ENCODE results near the gene MEIS2. TPM values are rescaled to one million over a fixed set of nuclear protein-coding genes. Genes with fewer than 3 reads are reported as not detected.

MEIS2 gene
- polyA plus RNA-seq, 1 donor from 2014 or later, result not detected

DNA sequence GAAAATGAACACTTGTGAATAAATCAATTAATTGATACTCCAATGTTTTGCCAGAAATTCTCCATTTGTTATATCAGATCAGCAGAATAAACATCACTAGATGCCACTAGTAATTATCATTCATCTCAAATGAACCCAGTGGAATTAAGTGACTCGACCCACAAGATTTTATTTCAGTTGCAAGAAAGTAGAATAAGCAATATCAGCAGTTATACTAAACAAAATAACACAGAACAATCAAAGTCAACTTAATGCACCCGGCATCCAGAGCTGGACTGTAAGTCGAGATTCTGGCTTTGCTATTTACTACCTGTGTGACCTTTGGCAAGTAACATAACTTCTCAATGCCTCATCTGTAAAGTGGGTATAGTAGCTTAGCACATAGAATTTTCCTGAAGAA lies 256.5 kb downstream of the MEIS2 start:
- Mint-ChIP-seq H3K4me1 (no peaks in the 10 kb centered on the region), H3K27ac (no peak overlapping the region)

GRCh38 chr15:36841193-36841592 lies 259.2 kb downstream of the MEIS2 start:
- H3K36me3 Mint-ChIP-seq, result no peaks in the 10 kb centered on the region
- H3K9me3 Mint-ChIP-seq, result peaks cover 0 to 2% (median 1%) of the 10 kb centered on the region in 3 donors
- no peak overlapping the region for H3K27ac Mint-ChIP-seq
- no peak overlapping the region for H3K4me3 Mint-ChIP-seq
- peaks cover 6% of the 10 kb centered on the region for H3K27me3 Mint-ChIP-seq
- H3K4me1 Mint-ChIP-seq, result no peaks in the 10 kb centered on the region

More for the DNA sequence above, 256.5 kb downstream of the MEIS2 start:
- Mint-ChIP-seq H3K27me3 (peaks cover 7% of the 10 kb centered on the region), H3K4me3 (no peak overlapping the region), H3K9me3 (peaks cover 0 to 2% (median 1%) of the 10 kb centered on the region in 3 donors), H3K36me3 (no peaks in the 10 kb centered on the region)

All from IgD-negative memory B cell (primary cell).